Esophagus squamous epithelium (tissue), 5 donors: ENCODE measurements around the gene XAGE1A. TPM values are rescaled to one million over a fixed set of nuclear protein-coding genes. Genes with fewer than 3 reads are reported as not detected.
"Not testable (repeated sequence)": the region's sequence is repeated elsewhere in the genome, so short reads cannot be mapped to it uniquely, and the experiment has no call there.

Experiments used
- DNase-seq: peaks from one replicate; lab custom pipeline; 2025; lab: John Stamatoyannopoulos, UW
- H3K27ac ChIP-seq, 4 donors: fragments of 200-600 bp; sonication (generic); one replicate each; pipeline ENCODE4 v1.5.1; 2016 to 2019; ENCODE audit warnings: mild to moderate bottlenecking in 1 of 4
- H3K27me3 ChIP-seq, 4 donors: fragments of 200-600 bp; sonication (generic); 1 replicate in 3 of 4; 2 replicates in 1 of 4; pipeline versions ENCODE4 v1.5.1 to v1.6.0; 2017 to 2021; ENCODE audit warnings: antibody characterized with exemption in 1 of 4
- H3K36me3 ChIP-seq, 3 donors: fragments of 200-600 bp; sonication (generic); one replicate each; pipeline ENCODE4 v1.5.1; 2016 to 2019
- H3K4me1 ChIP-seq, 3 donors: fragments of 200-600 bp; sonication (generic); one replicate each; pipeline ENCODE4 v1.5.1; 2017 to 2019
- H3K4me3 ChIP-seq, 4 donors: fragments of 200-600 bp; sonication (generic); 1 replicate in 3 of 4; 2 replicates in 1 of 4; pipeline ENCODE4 v1.5.1; 2016 to 2019; ENCODE audit warnings: mild to moderate bottlenecking in 2 of 4, moderate library complexity in 1 of 4
- H3K9me3 ChIP-seq, 3 donors: fragments of 200-600 bp; sonication (generic); one replicate each; pipeline ENCODE4 v1.5.1; 2016 to 2019
- CTCF ChIP-seq, 6 experiments: fragments of 450-650 bp in 4 of 6; fragments of 200-600 bp in 2 of 6; sonication (generic) in 2 of 6; IDR thresholded peaks; one replicate each; pipeline ENCODE4 v1.5.1; 2016 to 2019; ENCODE audit warnings: antibody characterized with exemption in 6 of 6, mild to moderate bottlenecking in 4 of 6, moderate library complexity in 4 of 6
- POLR2A ChIP-seq, 4 donors: fragments of 450-650 bp; IDR thresholded peaks; one replicate each; pipeline ENCODE4 v1.6.1; 2017; ENCODE audit warnings: antibody characterized with exemption in 4 of 4, mild to moderate bottlenecking in 4 of 4, moderate library complexity in 3 of 4
- WGBS, 2 donors: methylation state at CpG; one replicate each; pipeline ENCODE4 v1.1.5; 2018; 5-methylcytosine and 5-hydroxymethylcytosine counted together
- intact Hi-C: fragments of 100-400 bp; cut with DNase I; formaldehyde crosslinking; loops from one replicate; pipeline ENCODE4 v1.15.0; 2022
- total RNA-seq, 4 donors: library from RNA; depleted of rRNA; stranded (reverse); fragments of >200 nt; gene quantifications; one replicate each; pipeline ENCODE4 v1.1.0, GENCODE V29; 2016
- donor health status: DM: yes; HTN: yes; CAD: no.

XAGE1A gene
- total RNA-seq, 4 donors from 2014 or later: not detected

DNA sequence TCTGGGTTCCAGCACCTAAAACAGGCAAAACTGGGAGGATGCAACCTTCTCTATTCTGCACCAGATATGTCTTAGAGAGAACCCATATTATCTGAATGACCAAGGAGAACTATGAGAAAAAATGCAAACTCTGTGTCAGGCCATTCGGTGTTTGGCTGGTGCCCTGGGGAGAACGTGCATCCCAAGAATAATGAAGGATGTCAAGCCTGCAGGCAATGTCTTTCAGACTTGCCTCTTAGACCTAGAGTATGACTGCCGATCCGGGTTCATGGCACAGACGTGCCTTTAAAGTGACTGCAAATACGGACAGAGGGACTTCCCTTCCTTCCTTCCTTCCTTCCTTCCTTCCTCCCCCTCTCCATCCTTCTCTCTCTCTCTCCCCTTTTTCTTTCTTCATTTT, 14.3 kb downstream of the XAGE1A start:
- Histone ChIP-seq H3K4me3 (no peak overlapping the region), H3K9me3 (no peaks in the 10 kb centered on the region), H3K27me3 (no peaks in the 10 kb centered on the region), H3K27ac (no peak overlapping the region), H3K4me1 (no peaks in the 10 kb centered on the region), H3K36me3 (no peaks in the 10 kb centered on the region)
- WGBS, 2 donors: 69 to 81% methylated on average over 4 to 5 of the region's 6 CpGs
- no peak for DNase-seq
- TF ChIP-seq CTCF (IDR thresholded peaks at IDR 0.05) (no peak), POLR2A (IDR thresholded peaks at IDR 0.05) (no peak)
- intact Hi-C loops: no loop called here

- H3K4me1 ChIP-seq, H3K36me3 ChIP-seq, H3K27me3 ChIP-seq, H3K9me3 ChIP-seq, H3K4me3 ChIP-seq, H3K27ac ChIP-seq, intact Hi-C loops, DNase-seq: not testable (repeated sequence)
- WGBS, 2 donors: no CpG with 5 or more reads among the region's 6 CpGs
Measured at GRCh38 chrX:52511126-52511525, 15.5 kb downstream of the XAGE1A start.

DNA sequence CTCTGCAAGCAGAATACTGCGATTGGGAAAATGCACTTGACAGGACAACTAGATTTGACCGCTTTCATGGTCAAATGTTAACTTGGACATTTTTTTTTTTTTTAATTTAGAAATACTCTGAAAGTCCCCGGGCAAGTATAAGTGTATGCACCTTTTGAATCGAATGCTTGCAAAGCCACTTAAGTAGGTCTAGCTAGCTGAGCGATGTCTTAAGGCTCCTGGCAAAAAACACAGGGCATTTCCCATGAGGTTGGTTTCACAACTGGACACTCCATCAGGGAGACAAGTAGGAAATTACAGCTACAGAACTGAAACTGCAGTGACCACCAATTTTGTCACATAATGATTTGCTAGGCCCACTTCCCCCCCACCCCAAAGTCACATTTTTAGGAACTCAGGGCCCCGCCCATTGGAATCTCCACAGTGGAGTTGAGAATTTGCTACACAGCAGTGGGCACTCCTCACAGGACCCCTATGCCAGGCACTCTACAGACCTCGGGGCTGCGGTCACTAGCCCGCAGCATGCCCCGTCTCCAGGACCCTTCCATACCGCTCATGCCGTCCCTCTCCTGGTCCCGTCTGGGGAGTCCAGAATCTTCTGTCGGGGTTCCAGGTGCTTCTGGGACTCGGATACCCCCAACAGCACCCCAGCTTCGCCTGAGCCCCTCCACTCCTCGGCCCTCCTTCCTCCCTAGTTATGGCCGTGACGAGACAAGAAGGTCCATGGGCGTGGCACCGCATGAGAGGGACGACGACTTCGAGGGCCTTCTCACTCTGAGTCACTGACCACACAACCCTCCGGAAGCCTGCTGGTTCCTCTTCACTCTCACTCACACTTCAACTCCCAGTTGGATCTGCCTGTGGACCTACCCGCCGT, 20.7 kb downstream of the XAGE1A start:
- H3K9me3 ChIP-seq, H3K4me1 ChIP-seq, H3K27me3 ChIP-seq, H3K4me3 ChIP-seq, H3K27ac ChIP-seq, H3K36me3 ChIP-seq, intact Hi-C loops, DNase-seq: not testable (repeated sequence)
- WGBS, 2 donors: no CpG with 5 or more reads among the region's 27 CpGs

GRCh38 chrX:52516987-52517325, 21.3 kb downstream of the XAGE1A start, which contains the start of gene XAGE1B:
Gene XAGE1B, minus strand, starts transcription at chrX:52517063. Its CDS starts 1,536 bp downstream, at chrX:52515527.
- intact Hi-C loops, H3K27me3 ChIP-seq: not testable (repeated sequence)

DNA sequence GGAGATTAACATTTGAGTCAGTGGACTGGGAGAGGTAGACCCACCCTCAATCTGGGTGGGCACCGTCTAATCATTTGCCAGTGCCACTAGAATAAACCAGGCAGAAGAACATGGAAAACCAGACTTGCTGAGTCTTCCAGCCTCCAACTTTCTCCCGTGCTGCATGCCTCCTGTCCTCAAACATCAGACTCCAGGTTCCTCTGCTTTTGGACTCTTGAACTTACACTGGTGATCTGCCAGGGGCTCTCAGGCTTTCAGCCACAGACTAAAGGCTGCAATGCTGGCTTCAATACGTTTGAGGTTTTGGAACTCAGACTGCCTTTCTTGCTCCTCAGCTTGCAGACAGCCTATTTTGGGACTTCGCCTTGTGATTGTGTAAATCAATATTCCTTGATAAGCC, 45.4 kb downstream of the XAGE1A start:
- DNase-seq, H3K27ac ChIP-seq, intact Hi-C loops, H3K36me3 ChIP-seq, H3K27me3 ChIP-seq, H3K4me1 ChIP-seq, H3K9me3 ChIP-seq, H3K4me3 ChIP-seq: not testable (repeated sequence)
- WGBS, 2 donors: 44 to 57% methylated on average over 4 of the region's 4 CpGs

More at GRCh38 chrX:52516987-52517325, 21.3 kb downstream of the XAGE1A start, which contains the start of gene XAGE1B:
- H3K36me3 ChIP-seq, H3K27ac ChIP-seq, H3K4me3 ChIP-seq, H3K9me3 ChIP-seq, DNase-seq, H3K4me1 ChIP-seq: not testable (repeated sequence)
- no CpG with 5 or more reads among the region's 18 CpGs for WGBS, 2 donors

DNA sequence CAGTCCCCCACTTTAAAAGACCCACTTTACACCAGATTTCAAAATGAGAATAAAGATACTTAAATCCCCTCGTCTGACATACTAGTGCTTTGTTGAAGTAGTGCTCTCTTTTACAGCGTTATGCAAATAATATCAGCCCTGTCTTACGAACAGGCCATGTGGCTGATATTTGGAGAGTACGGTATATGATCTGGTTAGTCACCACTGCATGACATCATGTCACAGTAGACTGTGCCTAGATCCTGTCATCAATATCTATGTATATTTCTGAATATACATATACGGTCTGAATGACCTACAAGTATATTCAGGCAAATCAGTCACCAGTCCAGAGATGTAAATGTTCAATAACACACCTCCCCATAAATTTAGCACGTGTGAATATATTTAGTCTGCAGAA, 46.7 kb downstream of the XAGE1A start:
- intact Hi-C loops: no loop called here
- 55 to 66% methylated on average over 6 of the region's 6 CpGs for WGBS, 2 donors
- DNase-seq: no peak

More for the DNA sequence above, 46.7 kb downstream of the XAGE1A start:
- Histone ChIP-seq H3K4me1 (no peaks in the 10 kb centered on the region), H3K27ac (no peak overlapping the region), H3K36me3 (no peaks in the 10 kb centered on the region), H3K27me3 (no peaks in the 10 kb centered on the region), H3K9me3 (no peaks in the 10 kb centered on the region), H3K4me3 (no peak overlapping the region)
- TF ChIP-seq POLR2A (IDR thresholded peaks at IDR 0.05) (no peak), CTCF (IDR thresholded peaks at IDR 0.05) (no peak)
